Measurements from ENCODE around the gene HIGD2A.

Gene HIGD2A

DNA sequence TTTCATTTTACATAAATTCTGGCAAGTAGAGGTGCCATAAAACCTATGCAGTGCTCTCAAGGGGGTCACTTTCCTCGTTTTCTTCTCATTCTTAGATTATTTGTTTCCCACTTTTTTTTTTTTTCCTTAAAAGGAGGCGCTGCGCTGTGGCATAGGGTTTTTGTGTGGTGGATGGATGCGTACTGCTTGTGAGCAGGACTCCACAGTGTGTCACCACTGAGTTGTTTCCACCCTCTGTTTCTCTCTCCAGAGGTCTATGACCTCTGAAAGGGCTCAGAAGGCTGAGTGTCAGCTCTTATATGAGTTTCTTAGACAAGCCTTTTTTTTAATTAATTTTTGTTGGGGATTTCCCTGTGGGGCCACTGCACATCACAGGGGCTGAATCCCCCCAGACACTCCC lies 41.4 kb downstream of the HIGD2A start:
- ChIA-PET POLR2A (no interaction called here), CTCF (interaction anchor here (1.9 to 4.8 kb wide), 2 partner anchors 13 to 18 kb away, joined by 6 to 18 read pairs; partner anchors contain the start of gene CLTB)
- TF ChIP-seq, protein P1, sequence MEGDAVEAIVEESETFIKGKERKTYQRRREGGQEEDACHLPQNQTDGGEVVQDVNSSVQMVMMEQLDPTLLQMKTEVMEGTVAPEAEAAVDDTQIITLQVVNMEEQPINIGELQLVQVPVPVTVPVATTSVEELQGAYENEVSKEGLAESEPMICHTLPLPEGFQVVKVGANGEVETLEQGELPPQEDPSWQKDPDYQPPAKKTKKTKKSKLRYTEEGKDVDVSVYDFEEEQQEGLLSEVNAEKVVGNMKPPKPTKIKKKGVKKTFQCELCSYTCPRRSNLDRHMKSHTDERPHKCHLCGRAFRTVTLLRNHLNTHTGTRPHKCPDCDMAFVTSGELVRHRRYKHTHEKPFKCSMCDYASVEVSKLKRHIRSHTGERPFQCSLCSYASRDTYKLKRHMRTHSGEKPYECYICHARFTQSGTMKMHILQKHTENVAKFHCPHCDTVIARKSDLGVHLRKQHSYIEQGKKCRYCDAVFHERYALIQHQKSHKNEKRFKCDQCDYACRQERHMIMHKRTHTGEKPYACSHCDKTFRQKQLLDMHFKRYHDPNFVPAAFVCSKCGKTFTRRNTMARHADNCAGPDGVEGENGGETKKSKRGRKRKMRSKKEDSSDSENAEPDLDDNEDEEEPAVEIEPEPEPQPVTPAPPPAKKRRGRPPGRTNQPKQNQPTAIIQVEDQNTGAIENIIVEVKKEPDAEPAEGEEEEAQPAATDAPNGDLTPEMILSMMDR (IDR thresholded peaks at IDR 0.05; ENCODE audit: control extremely low read depth, extremely low read depth, low read depth, missing control alignments) = no peak
- no peak for DNase-seq (ENCODE audit: extremely low spot score)

GRCh38 chr5:176432707-176433106 lies 44.2 kb downstream of the HIGD2A start:
- TF ChIP-seq, protein P1 (IDR thresholded peaks at IDR 0.05; ENCODE audit: control extremely low read depth, extremely low read depth, low read depth, missing control alignments) = no peak
- POLR2A ChIA-PET = no interaction called here
- CTCF ChIA-PET = interaction anchor here (4.8 kb wide), 1 partner anchor 15 kb away, joined by 18 read pairs; the partner anchor contains the start of gene CLTB
- DNase-seq (ENCODE audit: extremely low spot score) = no peak

GRCh38 chr5:176436656-176437055 lies 48.1 kb downstream of the HIGD2A start:
- POLR2A ChIA-PET = no interaction called here
- TF ChIP-seq, protein P1 (IDR thresholded peaks at IDR 0.05; ENCODE audit: control extremely low read depth, extremely low read depth, low read depth, missing control alignments) = no peak

DNA sequence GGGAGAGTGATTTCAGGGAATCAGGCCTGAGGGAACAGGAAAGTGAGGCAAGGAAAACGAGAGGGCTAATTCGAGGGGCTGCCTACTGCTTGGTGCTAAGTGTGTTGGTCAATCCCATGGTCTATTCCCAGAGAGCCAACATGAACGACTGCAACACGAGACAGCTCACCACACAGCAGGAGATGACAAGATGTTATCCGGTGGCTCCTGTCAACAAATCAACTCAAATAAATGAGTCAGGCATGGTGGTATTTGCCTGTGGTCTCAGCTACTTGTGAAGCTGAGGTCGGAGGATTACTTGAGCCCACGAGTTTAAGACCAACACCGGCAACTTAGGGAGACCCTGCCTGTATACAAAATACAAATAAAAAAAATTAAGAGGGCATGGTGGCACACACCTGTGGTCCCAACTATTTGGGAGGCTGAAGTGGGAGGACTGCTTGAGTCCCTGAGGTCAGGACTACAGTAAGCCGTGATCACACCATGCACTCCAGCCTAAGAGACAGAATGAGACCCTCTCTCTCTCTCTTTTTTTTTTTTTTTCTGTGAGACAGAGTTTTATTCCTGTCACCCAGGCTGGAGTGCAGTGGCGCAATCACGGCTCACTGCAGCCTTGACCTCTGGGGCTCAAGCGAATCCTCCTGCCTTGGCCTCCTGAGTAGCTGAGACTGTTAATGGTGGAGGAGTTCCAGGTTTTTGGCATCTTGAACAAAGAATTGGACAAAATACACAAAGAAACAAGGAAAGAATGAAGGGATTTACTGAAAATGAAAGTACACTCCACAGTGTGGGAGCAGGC lies 50.6 kb downstream of the HIGD2A start:
- ChIA-PET POLR2A (no interaction called here), CTCF (interaction anchor here (1.3 kb wide), 1 partner anchor 9 kb away, joined by 8 read pairs; no protein-coding TSS in a partner anchor)
- TF ChIP-seq, protein P1 (IDR thresholded peaks at IDR 0.05; ENCODE audit: control extremely low read depth, extremely low read depth, low read depth, missing control alignments) = no peak
- DNase-seq (ENCODE audit: extremely low spot score) = no peak

More at GRCh38 chr5:176436656-176437055, 48.1 kb downstream of the HIGD2A start:
- CTCF ChIA-PET = interaction anchor here (3.2 kb wide), 1 partner anchor 11 kb away, joined by 10 read pairs; the partner anchor contains the start of gene FAF2
- no peak for DNase-seq (ENCODE audit: extremely low spot score)
